ENCODE results near the gene DPH3.

DNA sequence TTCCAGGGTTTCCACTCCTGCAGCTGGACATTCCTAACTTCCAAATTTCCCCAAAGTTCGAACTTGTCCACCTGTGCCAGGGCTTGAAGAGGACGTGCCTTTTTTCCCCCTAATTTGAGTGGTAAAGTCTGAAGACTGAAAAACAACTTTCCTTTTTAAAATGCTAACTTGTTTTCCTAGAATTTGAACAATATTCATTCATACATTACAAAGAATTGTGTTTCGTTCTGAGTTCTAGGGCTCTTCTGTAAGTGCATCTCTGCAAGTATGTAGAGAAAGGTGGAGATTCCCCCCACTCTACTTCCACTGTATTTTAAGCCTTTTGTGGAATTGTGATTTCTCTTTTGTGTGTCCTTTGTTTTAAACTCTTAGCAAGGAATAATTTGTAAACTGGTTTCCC lies 9.4 kb downstream of the DPH3 start:
- TF ChIP-seq, protein P1, sequence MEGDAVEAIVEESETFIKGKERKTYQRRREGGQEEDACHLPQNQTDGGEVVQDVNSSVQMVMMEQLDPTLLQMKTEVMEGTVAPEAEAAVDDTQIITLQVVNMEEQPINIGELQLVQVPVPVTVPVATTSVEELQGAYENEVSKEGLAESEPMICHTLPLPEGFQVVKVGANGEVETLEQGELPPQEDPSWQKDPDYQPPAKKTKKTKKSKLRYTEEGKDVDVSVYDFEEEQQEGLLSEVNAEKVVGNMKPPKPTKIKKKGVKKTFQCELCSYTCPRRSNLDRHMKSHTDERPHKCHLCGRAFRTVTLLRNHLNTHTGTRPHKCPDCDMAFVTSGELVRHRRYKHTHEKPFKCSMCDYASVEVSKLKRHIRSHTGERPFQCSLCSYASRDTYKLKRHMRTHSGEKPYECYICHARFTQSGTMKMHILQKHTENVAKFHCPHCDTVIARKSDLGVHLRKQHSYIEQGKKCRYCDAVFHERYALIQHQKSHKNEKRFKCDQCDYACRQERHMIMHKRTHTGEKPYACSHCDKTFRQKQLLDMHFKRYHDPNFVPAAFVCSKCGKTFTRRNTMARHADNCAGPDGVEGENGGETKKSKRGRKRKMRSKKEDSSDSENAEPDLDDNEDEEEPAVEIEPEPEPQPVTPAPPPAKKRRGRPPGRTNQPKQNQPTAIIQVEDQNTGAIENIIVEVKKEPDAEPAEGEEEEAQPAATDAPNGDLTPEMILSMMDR (IDR thresholded peaks at IDR 0.05; ENCODE audit: insufficient read depth, low read depth, low read length), result no peak
- no peak for TF ChIP-seq EZH2 (IDR thresholded peaks at IDR 0.05; ENCODE audit: insufficient read depth, low read length)
